Ishikawa (cell line): ENCODE data around the gene MGAT1.

Experiments
- CEBPB ChIP-seq: IDR thresholded peaks from 2 replicates; pipeline ENCODE4 v1.6.1; 2012
- CREB1 ChIP-seq: IDR thresholded peaks from 2 replicates; pipeline ENCODE4 v1.6.1; 2012; ENCODE audit warnings: low read depth
- EGR1 ChIP-seq: IDR thresholded peaks from 2 replicates; pipeline ENCODE4 v1.6.1; 2012
- EP300 ChIP-seq: IDR thresholded peaks from 2 replicates; pipeline ENCODE4 v1.6.1; 2012; ENCODE audit warnings: borderline replicate concordance
- FOXM1 ChIP-seq: IDR thresholded peaks from 2 replicates; pipeline ENCODE4 v1.6.1; 2012; ENCODE audit warnings: low read depth, borderline replicate concordance
- NFIC ChIP-seq: IDR thresholded peaks from 2 replicates; pipeline ENCODE4 v1.6.1; 2012
- RAD21 ChIP-seq: IDR thresholded peaks from 2 replicates; pipeline ENCODE4 v1.6.1; 2012; ENCODE audit warnings: low read depth
- TAF1 ChIP-seq: IDR thresholded peaks from 2 replicates; pipeline ENCODE4 v1.6.1; 2012; ENCODE audit warnings: low read depth, mild to moderate bottlenecking

MGAT1 gene

DNA sequence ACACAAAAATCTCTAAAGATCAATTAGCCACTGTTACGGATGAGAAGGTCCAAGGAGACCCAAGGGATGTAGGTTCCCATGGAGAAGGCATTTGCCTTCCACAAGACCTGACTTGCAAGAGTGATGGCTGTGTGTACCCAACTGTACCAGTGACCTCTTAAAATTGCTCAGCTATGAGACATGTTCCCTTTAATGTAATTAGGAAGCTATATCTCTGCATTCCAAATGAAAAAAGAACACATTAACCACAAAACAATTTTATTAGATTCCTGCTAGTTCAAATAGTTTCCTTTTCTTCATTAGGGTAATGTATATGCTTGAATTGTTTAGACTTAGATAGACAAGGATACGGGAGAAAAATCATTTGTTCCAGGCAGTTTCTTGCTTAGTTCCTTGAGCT, 66.1 kb downstream of the MGAT1 start:
- TF ChIP-seq NFIC (no peak), CREB1 (no peak), EP300 (no peak), FOXM1 (no peak), CEBPB (no peak), RAD21 (no peak), EGR1 (no peak), TAF1 (no peak)
